ENCODE data around the gene OVOL1. TPM values are rescaled to one million over a fixed set of nuclear protein-coding genes. Genes with fewer than 3 reads are reported as not detected.

OVOL1 gene
- total RNA-seq, 1 experiment from 2014 or later = 12.7 TPM

DNA sequence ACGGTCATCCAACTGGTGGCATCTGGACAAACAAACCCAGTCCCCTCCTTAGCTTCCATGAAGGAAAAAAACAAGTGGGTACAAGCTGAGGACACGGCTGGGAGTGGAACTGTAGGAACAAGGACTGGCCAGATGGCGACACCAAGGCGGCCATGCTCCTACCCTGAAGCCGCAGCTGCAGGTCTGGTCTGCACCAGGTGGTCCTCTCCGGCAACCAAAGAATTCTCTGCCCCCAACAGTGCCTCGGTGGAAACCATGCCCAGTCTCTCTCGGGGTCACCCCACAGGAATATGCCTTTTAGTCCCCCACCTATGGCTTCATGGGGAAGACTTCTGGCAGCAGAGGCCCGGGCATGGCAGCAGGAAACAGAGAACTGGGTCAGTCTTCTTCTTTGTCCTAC is 22.6 kb downstream of the OVOL1 start:
- H3K4me1 Mint-ChIP-seq (ENCODE audit: low read depth, unreplicated experiment) = no peaks in the 10 kb centered on the region
- CTCF ChIA-PET = no interaction called here

DNA sequence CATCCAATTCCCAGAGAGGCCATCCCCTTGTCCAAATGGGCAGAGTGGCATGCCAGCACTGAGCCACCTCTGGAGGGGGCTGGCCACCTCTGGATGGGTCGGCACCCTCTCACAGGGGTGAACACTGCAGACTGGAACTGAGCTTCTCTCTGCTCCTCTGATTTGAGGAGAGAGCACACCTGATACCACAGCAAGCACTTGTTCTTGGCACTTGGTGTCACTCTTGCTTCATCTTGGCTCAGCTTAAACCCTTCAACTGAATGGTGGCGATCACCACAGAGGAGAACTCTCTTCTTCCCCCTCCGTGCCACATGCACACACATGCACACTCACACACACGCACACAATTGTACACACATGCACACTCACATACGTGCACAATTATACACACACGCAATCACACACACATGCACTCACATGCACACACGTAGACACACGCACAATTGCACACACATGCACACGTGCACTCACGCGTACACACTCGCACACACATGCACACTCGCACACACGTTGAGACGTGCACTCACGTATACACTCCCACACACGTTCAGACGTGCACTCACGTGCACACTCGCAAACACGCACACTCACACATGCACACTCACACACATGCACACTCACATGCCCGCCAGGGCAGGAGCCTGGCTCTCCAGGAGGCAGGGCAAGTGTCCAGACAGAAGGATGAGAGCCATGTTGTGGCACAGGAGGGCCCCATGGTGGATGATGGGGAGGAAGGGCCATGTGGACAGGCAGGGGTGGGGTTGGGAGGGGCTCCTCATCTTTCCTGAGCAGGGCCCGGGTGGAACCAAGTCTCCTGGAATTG is 23.4 kb downstream of the OVOL1 start:
- H3K4me3 Mint-ChIP-seq (ENCODE audit: low read depth, unreplicated experiment) = no peak overlapping the region

More for the DNA sequence above, 22.6 kb downstream of the OVOL1 start:
- Mint-ChIP-seq H3K36me3 (ENCODE audit: insufficient read depth, unreplicated experiment) (peaks cover 19% of the 10 kb centered on the region), H3K4me3 (ENCODE audit: low read depth, unreplicated experiment) (no peak overlapping the region), H3K27ac (ENCODE audit: unreplicated experiment) (no peak overlapping the region), H3K9me3 (ENCODE audit: low read depth, unreplicated experiment) (no peaks in the 10 kb centered on the region), H3K27me3 (ENCODE audit: unreplicated experiment) (peaks cover 46% of the 10 kb centered on the region)
- no peak for DNase-seq
- no TSS peak for BruUV-seq (replicated peaks)
- intact Hi-C loops (cut with micrococcal nuclease; ENCODE audit: unreplicated experiment) = no loop called here
- TF ChIP-seq, protein P1, sequence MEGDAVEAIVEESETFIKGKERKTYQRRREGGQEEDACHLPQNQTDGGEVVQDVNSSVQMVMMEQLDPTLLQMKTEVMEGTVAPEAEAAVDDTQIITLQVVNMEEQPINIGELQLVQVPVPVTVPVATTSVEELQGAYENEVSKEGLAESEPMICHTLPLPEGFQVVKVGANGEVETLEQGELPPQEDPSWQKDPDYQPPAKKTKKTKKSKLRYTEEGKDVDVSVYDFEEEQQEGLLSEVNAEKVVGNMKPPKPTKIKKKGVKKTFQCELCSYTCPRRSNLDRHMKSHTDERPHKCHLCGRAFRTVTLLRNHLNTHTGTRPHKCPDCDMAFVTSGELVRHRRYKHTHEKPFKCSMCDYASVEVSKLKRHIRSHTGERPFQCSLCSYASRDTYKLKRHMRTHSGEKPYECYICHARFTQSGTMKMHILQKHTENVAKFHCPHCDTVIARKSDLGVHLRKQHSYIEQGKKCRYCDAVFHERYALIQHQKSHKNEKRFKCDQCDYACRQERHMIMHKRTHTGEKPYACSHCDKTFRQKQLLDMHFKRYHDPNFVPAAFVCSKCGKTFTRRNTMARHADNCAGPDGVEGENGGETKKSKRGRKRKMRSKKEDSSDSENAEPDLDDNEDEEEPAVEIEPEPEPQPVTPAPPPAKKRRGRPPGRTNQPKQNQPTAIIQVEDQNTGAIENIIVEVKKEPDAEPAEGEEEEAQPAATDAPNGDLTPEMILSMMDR (IDR thresholded peaks at IDR 0.05; ENCODE audit: unreplicated experiment) = no peak

DNA sequence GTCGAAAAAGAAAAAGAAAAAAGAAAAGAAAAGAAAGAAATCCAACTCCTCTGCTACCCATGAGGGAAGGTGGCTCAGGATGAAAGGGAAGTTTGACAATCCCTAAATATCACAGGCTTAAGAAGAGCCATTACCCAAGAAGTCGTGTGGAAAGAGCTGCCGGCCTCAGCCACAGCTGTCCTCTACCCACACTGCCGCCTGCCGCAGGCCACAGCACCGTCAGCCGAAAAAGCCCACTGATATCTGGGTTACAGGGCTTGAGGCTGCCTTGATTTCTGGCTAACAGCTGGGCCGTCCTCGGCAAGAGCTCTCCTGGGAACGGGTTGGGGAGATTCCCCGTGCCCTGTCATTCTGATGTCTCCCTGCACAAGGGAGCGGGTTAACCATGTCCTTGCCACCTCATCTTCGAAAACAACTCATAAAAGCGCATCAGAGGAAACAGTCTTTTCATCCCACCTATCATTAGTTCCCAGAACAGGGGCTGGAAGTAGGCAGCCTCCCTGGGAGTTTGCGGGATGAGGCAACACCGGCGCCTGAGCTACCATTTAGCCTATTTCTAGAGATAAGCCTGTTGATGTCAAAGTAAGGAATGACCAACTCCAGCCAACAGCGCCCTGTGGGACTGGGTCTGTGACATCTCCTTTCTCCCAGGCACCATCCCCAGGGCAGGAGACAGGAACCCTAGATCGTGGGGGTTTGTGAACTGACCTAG is 25.1 kb downstream of the OVOL1 start:
- intact Hi-C loops (cut with micrococcal nuclease; ENCODE audit: unreplicated experiment) = no loop called here
- Mint-ChIP-seq H3K27ac (ENCODE audit: unreplicated experiment) (no peak overlapping the region), H3K36me3 (ENCODE audit: insufficient read depth, unreplicated experiment) (peaks cover 19% of the 10 kb centered on the region), H3K4me3 (ENCODE audit: low read depth, unreplicated experiment) (no peak overlapping the region), H3K9me3 (ENCODE audit: low read depth, unreplicated experiment) (no peaks in the 10 kb centered on the region), H3K27me3 (ENCODE audit: unreplicated experiment) (peaks cover 46% of the 10 kb centered on the region), H3K4me1 (ENCODE audit: low read depth, unreplicated experiment) (no peaks in the 10 kb centered on the region)
- no peak for DNase-seq
- TF ChIP-seq, protein P1 (IDR thresholded peaks at IDR 0.05; ENCODE audit: unreplicated experiment) = no peak
- no TSS peak for BruUV-seq (replicated peaks)
- CTCF ChIA-PET = interaction anchor here (0.6 to 1.2 kb wide), 3 partner anchors 20 to 91 kb away, joined by 3 to 6 read pairs (median 5); partner anchors contain the start of gene RNASEH2C

More for the DNA sequence above, 23.4 kb downstream of the OVOL1 start:
- Mint-ChIP-seq H3K27ac (ENCODE audit: unreplicated experiment) (no peak overlapping the region), H3K36me3 (ENCODE audit: insufficient read depth, unreplicated experiment) (peaks cover 19% of the 10 kb centered on the region), H3K27me3 (ENCODE audit: unreplicated experiment) (peaks cover 46% of the 10 kb centered on the region), H3K9me3 (ENCODE audit: low read depth, unreplicated experiment) (no peaks in the 10 kb centered on the region), H3K4me1 (ENCODE audit: low read depth, unreplicated experiment) (no peaks in the 10 kb centered on the region)
- DNase-seq = no peak
- intact Hi-C loops (cut with micrococcal nuclease; ENCODE audit: unreplicated experiment) = no loop called here
- TF ChIP-seq, protein P1 (IDR thresholded peaks at IDR 0.05; ENCODE audit: unreplicated experiment) = no peak
- CTCF ChIA-PET = no interaction called here
- no TSS peak for BruUV-seq (replicated peaks)

DNA sequence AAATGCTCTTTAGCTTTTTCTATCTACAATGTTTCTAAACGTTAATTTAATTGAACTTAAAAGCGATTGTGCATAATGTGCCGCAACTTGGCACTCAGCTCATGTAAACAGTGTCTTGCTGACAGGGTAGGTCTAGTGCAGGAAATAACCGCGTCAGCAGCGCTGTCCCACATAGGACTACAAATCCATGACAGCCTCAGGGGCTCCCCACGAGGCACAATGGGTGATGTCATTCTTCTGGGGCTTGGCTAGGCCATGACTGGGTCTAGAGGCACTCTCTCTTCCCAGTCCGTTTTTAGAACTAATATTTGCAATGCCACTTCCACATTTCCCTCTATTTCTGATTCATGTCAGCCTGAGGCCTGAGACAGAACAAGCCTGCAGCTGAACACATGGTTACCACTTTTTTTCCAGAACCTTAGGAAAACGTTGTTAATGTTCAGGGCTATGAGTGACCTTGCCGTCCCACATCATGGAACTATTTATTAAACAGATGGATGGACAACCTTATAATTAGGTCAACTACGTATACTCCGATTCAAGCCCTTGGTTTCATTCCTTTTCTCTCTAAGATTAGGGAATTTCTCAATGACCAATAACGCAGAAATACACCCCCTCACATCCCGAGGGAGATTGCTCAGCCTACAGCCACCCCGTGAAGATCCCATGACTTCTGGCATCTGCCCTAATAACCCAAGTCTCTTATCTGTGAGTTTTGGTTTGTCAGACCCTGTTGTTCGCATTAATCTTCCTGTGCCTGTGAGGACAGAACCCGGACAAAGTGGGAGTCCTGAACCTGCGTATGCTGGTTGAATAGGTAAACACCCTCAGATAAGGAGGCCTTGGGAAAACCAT is 27.5 kb downstream of the OVOL1 start:
- Mint-ChIP-seq H3K36me3 (ENCODE audit: insufficient read depth, unreplicated experiment) (peaks cover 32% of the 10 kb centered on the region), H3K27me3 (ENCODE audit: unreplicated experiment) (peaks cover 30% of the 10 kb centered on the region), H3K4me1 (ENCODE audit: low read depth, unreplicated experiment) (no peaks in the 10 kb centered on the region), H3K27ac (ENCODE audit: unreplicated experiment) (peak overlapping the region; percentile 19), H3K4me3 (ENCODE audit: low read depth, unreplicated experiment) (no peak overlapping the region), H3K9me3 (ENCODE audit: low read depth, unreplicated experiment) (no peaks in the 10 kb centered on the region)
- no peak for DNase-seq
- TF ChIP-seq, protein P1 (IDR thresholded peaks at IDR 0.05; ENCODE audit: unreplicated experiment) = no peak
- BruUV-seq (replicated peaks) = no TSS peak
- CTCF ChIA-PET = interaction anchor here (1.0 kb wide), 1 partner anchor 103 kb away, joined by 3 read pairs; the partner anchor contains the start of gene KAT5
- intact Hi-C loops (cut with micrococcal nuclease; ENCODE audit: unreplicated experiment) = no loop called here
